ENCODE data around the gene KEL.
A peak's percentile ranks its signal among the peaks of the same experiment; 100 is the strongest.

KEL gene

DNA sequence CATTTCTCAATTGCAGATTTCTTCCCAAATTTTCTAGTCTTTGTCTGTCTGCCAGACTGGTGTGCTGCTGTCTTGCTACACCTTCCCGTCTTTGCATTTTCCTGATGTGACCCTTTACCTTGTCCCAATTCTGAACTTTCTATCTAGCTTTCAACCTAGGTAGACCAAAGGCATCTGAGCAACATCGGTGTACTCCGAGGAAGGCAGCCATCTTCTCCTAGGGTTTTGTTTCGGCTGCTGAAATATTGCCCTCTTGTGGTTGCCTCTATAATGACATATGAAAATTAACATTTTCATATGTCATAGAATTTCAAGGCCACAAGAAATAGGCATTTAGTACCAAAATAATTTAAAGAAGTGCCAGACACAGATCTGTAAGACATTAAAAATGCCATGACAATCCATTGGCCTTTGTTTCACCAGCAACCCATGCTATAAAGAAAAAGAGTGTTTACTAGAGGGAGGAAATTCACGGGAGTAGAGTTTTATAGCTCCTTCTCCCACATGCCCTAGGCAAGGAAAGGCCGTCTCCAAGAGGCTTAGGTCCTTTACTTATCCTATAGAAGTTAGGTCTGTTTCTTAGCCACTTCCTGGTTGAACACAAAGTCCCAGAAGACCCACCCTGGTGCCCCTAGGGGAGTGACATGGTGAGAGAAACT, 41.4 kb upstream of the KEL start:
- H3K36me3 ChIP-seq (ENCODE audit: control insufficient read depth in 1 of 2, insufficient read depth in 2 of 2, low read depth in 1 of 2, low read length in 2 of 2): no peaks in the 10 kb centered on the region
- 24% methylated on average over 1 of the region's 6 CpGs for WGBS
- H2BK15ac ChIP-seq (ENCODE audit: low read depth, poor library complexity, severe bottlenecking): no peak overlapping the region
- H3K4me3 ChIP-seq (ENCODE audit: insufficient read depth in 1 of 2, low read depth in 1 of 2, low read length in 2 of 2): peak overlapping the region in 1 of 2 experiments; percentile 69
- no peak overlapping the region for H4K91ac ChIP-seq (ENCODE audit: low read length)
- H3K4me2 ChIP-seq (ENCODE audit: low read length, poor library complexity, severe bottlenecking): peak overlapping the region; percentile 50
- H2AFZ ChIP-seq (ENCODE audit: low read depth, low read length): no peak overlapping the region
- H2BK5ac ChIP-seq (ENCODE audit: low read depth, low read length, poor library complexity, severe bottlenecking): no peak overlapping the region
- H3K4me1 ChIP-seq (ENCODE audit: control insufficient read depth, insufficient read depth, low read depth, low read length): no peaks in the 10 kb centered on the region
- DNase-seq: peak; percentile 40
- H3K9ac ChIP-seq (ENCODE audit: low read length): peak overlapping the region; percentile 62
- peaks cover 0 to 9% of the 10 kb centered on the region in 2 experiments for H3K27me3 ChIP-seq (ENCODE audit: control insufficient read depth in 1 of 2, insufficient read depth in 1 of 2, low read length in 2 of 2)
- no peak overlapping the region for H3K18ac ChIP-seq (ENCODE audit: low read depth in 1 of 2, low read length in 2 of 2)
- H3K27ac ChIP-seq (ENCODE audit: low read length, poor library complexity, severe bottlenecking): no peak overlapping the region
- H4K8ac ChIP-seq (ENCODE audit: low read length): peak overlapping the region; percentile 28
- H3K14ac ChIP-seq (ENCODE audit: low read length in 2 of 2): no peak overlapping the region
- H3K79me1 ChIP-seq (replicated peaks; ENCODE audit: low read length, poor library complexity, severe bottlenecking): no peaks in the 10 kb centered on the region
- no peak overlapping the region for H3K23ac ChIP-seq (ENCODE audit: low read length in 2 of 2)
- H2BK120ac ChIP-seq (ENCODE audit: low read depth, low read length): no peak overlapping the region
- no peak overlapping the region for H2BK12ac ChIP-seq (ENCODE audit: low read length in 2 of 2)
- no peak overlapping the region for H3K4ac ChIP-seq (ENCODE audit: low read depth in 1 of 2, low read length in 2 of 2)
- no peak overlapping the region for H2AK5ac ChIP-seq (ENCODE audit: low read length, severe bottlenecking)
- no peaks in the 10 kb centered on the region for H3K9me3 ChIP-seq (ENCODE audit: control insufficient read depth, low read length)

DNA sequence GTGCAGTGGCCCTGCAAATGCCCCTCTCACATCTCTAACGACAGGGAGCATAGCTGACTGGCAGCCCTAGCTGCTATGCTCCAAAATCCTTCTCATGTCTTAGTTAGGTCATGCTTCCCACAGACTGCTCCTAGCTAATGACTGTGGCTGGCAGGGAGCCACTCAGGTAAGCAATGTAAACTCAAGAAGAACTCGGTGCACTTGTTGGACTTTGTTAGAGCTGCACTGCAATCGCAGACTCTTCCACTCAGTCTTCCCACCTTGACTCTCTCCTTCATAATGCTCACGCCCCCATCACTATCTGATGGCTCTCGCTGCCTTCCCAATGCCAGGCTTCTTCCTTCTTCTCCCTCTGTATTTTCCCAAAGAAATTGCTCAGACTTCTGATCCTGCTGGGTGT, 40.7 kb upstream of the KEL start:
- Histone ChIP-seq H2BK120ac (ENCODE audit: low read depth, low read length) (no peak overlapping the region), H2BK5ac (ENCODE audit: low read depth, low read length, poor library complexity, severe bottlenecking) (no peak overlapping the region), H3K36me3 (ENCODE audit: control insufficient read depth in 1 of 2, insufficient read depth in 2 of 2, low read depth in 1 of 2, low read length in 2 of 2) (no peaks in the 10 kb centered on the region), H3K18ac (ENCODE audit: low read depth in 1 of 2, low read length in 2 of 2) (no peak overlapping the region), H3K9me3 (ENCODE audit: control insufficient read depth, low read length) (no peaks in the 10 kb centered on the region), H3K4me1 (ENCODE audit: control insufficient read depth, insufficient read depth, low read depth, low read length) (no peaks in the 10 kb centered on the region), H3K9ac (ENCODE audit: low read length) (peak overlapping the region; percentile 62), H3K79me1 (replicated peaks; ENCODE audit: low read length, poor library complexity, severe bottlenecking) (no peaks in the 10 kb centered on the region), H4K91ac (ENCODE audit: low read length) (no peak overlapping the region), H2AFZ (ENCODE audit: low read depth, low read length) (no peak overlapping the region), H4K8ac (ENCODE audit: low read length) (no peak overlapping the region), H2AK5ac (ENCODE audit: low read length, severe bottlenecking) (no peak overlapping the region), H3K23ac (ENCODE audit: low read length in 2 of 2) (no peak overlapping the region), H3K27ac (ENCODE audit: low read length, poor library complexity, severe bottlenecking) (no peak overlapping the region), H3K4me2 (ENCODE audit: low read length, poor library complexity, severe bottlenecking) (no peak overlapping the region), H3K14ac (ENCODE audit: low read length in 2 of 2) (no peak overlapping the region), H2BK12ac (ENCODE audit: low read length in 2 of 2) (no peak overlapping the region), H3K4ac (ENCODE audit: low read depth in 1 of 2, low read length in 2 of 2) (no peak overlapping the region), H3K27me3 (ENCODE audit: control insufficient read depth in 1 of 2, insufficient read depth in 1 of 2, low read length in 2 of 2) (peaks cover 0 to 9% of the 10 kb centered on the region in 2 experiments), H3K4me3 (ENCODE audit: insufficient read depth in 1 of 2, low read depth in 1 of 2, low read length in 2 of 2) (peak overlapping the region in 1 of 2 experiments; percentile 69), H2BK15ac (ENCODE audit: low read depth, poor library complexity, severe bottlenecking) (no peak overlapping the region)
- no peak for DNase-seq
- WGBS: 75% methylated on average over 4 of the region's 5 CpGs

DNA sequence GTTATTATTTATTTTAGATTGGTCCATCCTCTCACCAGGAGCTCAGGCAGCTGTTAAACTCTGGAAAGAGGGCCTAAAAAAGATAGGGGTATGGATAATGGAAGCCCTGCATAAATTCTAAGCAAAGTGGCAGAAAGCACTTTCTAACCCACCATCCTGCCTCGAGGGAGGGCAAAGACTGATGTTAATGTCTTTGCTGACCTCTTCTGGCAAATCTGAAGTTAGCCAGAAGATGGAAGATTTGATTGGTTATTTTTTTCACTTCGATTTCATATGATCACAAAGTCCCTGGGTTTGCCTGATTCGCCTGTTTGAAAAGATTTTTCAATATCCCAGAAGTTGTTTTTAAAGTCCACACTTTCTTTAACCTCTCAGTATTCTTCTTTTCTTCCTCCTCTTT, 39.9 kb upstream of the KEL start:
- Histone ChIP-seq H3K27me3 (ENCODE audit: control insufficient read depth in 1 of 2, insufficient read depth in 1 of 2, low read length in 2 of 2) (peaks cover 0 to 9% of the 10 kb centered on the region in 2 experiments), H2BK15ac (ENCODE audit: low read depth, poor library complexity, severe bottlenecking) (no peak overlapping the region), H2BK120ac (ENCODE audit: low read depth, low read length) (no peak overlapping the region), H3K79me1 (replicated peaks; ENCODE audit: low read length, poor library complexity, severe bottlenecking) (no peaks in the 10 kb centered on the region), H3K27ac (ENCODE audit: low read length, poor library complexity, severe bottlenecking) (no peak overlapping the region), H3K36me3 (ENCODE audit: control insufficient read depth in 1 of 2, insufficient read depth in 2 of 2, low read depth in 1 of 2, low read length in 2 of 2) (no peaks in the 10 kb centered on the region), H3K18ac (ENCODE audit: low read depth in 1 of 2, low read length in 2 of 2) (no peak overlapping the region), H3K4me2 (ENCODE audit: low read length, poor library complexity, severe bottlenecking) (no peak overlapping the region), H2BK5ac (ENCODE audit: low read depth, low read length, poor library complexity, severe bottlenecking) (no peak overlapping the region), H3K9ac (ENCODE audit: low read length) (no peak overlapping the region), H3K4me1 (ENCODE audit: control insufficient read depth, insufficient read depth, low read depth, low read length) (no peaks in the 10 kb centered on the region), H3K4me3 (ENCODE audit: insufficient read depth in 1 of 2, low read depth in 1 of 2, low read length in 2 of 2) (no peak overlapping the region), H2AK5ac (ENCODE audit: low read length, severe bottlenecking) (no peak overlapping the region), H3K14ac (ENCODE audit: low read length in 2 of 2) (no peak overlapping the region), H3K9me3 (ENCODE audit: control insufficient read depth, low read length) (no peaks in the 10 kb centered on the region), H4K8ac (ENCODE audit: low read length) (no peak overlapping the region), H3K23ac (ENCODE audit: low read length in 2 of 2) (no peak overlapping the region), H3K4ac (ENCODE audit: low read depth in 1 of 2, low read length in 2 of 2) (no peak overlapping the region), H4K91ac (ENCODE audit: low read length) (no peak overlapping the region), H2AFZ (ENCODE audit: low read depth, low read length) (no peak overlapping the region), H2BK12ac (ENCODE audit: low read length in 2 of 2) (no peak overlapping the region)
- DNase-seq: peak; percentile 4
- 39% methylated on average over 3 of the region's 3 CpGs for WGBS

DNA sequence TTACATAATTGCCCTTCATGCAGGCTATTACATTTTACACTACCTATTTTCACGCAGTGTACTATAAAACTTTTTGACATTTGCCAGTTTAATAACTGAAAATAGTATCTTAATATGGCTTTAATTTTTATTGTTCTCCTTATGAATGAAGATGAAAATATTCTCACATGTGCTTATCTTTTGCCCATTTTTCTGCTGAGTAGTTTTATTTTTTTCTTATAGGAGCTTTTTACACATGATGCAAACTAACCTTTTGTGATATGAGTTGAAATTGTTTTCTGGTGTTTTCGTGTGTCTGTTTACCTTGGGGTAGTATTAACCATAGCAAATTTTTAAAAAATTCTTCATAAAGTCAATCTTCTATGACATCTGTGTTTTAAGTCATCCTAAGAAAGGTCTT, 38.5 kb upstream of the KEL start:
- Histone ChIP-seq H3K23ac (ENCODE audit: low read length in 2 of 2) (no peak overlapping the region), H2BK120ac (ENCODE audit: low read depth, low read length) (no peak overlapping the region), H3K4ac (ENCODE audit: low read depth in 1 of 2, low read length in 2 of 2) (no peak overlapping the region), H3K14ac (ENCODE audit: low read length in 2 of 2) (no peak overlapping the region), H3K27me3 (ENCODE audit: control insufficient read depth in 1 of 2, insufficient read depth in 1 of 2, low read length in 2 of 2) (peaks cover 0 to 6% of the 10 kb centered on the region in 2 experiments), H2BK5ac (ENCODE audit: low read depth, low read length, poor library complexity, severe bottlenecking) (no peak overlapping the region), H3K4me1 (ENCODE audit: control insufficient read depth, insufficient read depth, low read depth, low read length) (no peaks in the 10 kb centered on the region), H3K79me1 (replicated peaks; ENCODE audit: low read length, poor library complexity, severe bottlenecking) (no peaks in the 10 kb centered on the region), H3K36me3 (ENCODE audit: control insufficient read depth in 1 of 2, insufficient read depth in 2 of 2, low read depth in 1 of 2, low read length in 2 of 2) (no peaks in the 10 kb centered on the region), H2BK12ac (ENCODE audit: low read length in 2 of 2) (no peak overlapping the region), H2AFZ (ENCODE audit: low read depth, low read length) (no peak overlapping the region), H2AK5ac (ENCODE audit: low read length, severe bottlenecking) (no peak overlapping the region), H3K9me3 (ENCODE audit: control insufficient read depth, low read length) (no peaks in the 10 kb centered on the region), H3K4me3 (ENCODE audit: insufficient read depth in 1 of 2, low read depth in 1 of 2, low read length in 2 of 2) (no peak overlapping the region), H3K4me2 (ENCODE audit: low read length, poor library complexity, severe bottlenecking) (no peak overlapping the region), H4K91ac (ENCODE audit: low read length) (no peak overlapping the region), H3K27ac (ENCODE audit: low read length, poor library complexity, severe bottlenecking) (no peak overlapping the region), H3K9ac (ENCODE audit: low read length) (no peak overlapping the region), H3K18ac (ENCODE audit: low read depth in 1 of 2, low read length in 2 of 2) (no peak overlapping the region), H2BK15ac (ENCODE audit: low read depth, poor library complexity, severe bottlenecking) (no peak overlapping the region), H4K8ac (ENCODE audit: low read length) (no peak overlapping the region)
- no peak for DNase-seq
- WGBS: no CpG with 5 or more reads among the region's 2 CpGs

Data from mesenchymal stem cell (in vitro differentiated cells and primary cell).